Rectal smooth muscle tissue (tissue), 1 donor: ENCODE results near the gene TIGAR.

Source experiments
- H3K27ac ChIP-seq: one replicate; pipeline ENCODE4 v1.7.0; 2013; ENCODE audit warnings: low read depth, low read length, inconsistent platforms
- H3K27me3 ChIP-seq: one replicate; pipeline ENCODE4 v1.7.0; 2013; ENCODE audit warnings: low read length; ENCODE audit not compliant: control insufficient read depth, insufficient read depth
- H3K36me3 ChIP-seq: one replicate; pipeline ENCODE4 v1.7.0; 2013; ENCODE audit warnings: low read length; ENCODE audit not compliant: control insufficient read depth, insufficient read depth
- H3K4me1 ChIP-seq: one replicate; pipeline ENCODE4 v1.7.0; 2013; ENCODE audit warnings: low read length; ENCODE audit not compliant: control insufficient read depth, insufficient read depth
- H3K4me3 ChIP-seq: one replicate; pipeline ENCODE4 v1.7.0; 2013; ENCODE audit warnings: low read length
- H3K9ac ChIP-seq: one replicate; pipeline ENCODE4 v1.7.0; 2013; ENCODE audit warnings: low read length

TIGAR gene

DNA sequence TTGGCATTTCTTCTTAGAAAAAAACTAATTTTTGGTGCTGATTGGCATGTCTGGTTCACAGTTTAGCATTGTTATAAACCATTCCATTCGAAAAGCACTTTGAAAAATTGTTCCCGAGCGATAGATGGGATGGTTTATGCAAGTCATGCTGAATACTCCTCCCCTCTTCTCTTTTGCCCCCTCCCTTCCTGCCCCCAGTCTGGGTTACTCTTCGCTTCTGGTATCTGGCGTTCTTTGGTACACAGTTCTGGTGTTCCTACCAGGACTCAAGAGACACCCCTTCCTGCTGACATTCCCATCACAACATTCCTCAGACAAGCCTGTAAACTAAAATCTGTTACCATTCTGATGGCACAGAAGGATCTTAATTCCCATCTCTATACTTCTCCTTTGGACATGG, 20.1 kb upstream of the TIGAR start:
- Histone ChIP-seq H3K4me1 (peaks cover 19% of the 10 kb centered on the region), H3K36me3 (peaks cover 23% of the 10 kb centered on the region), H3K27me3 (no peaks in the 10 kb centered on the region), H3K9ac (no peak overlapping the region), H3K4me3 (no peak overlapping the region), H3K27ac (peak overlapping the region; percentile 16)

DNA sequence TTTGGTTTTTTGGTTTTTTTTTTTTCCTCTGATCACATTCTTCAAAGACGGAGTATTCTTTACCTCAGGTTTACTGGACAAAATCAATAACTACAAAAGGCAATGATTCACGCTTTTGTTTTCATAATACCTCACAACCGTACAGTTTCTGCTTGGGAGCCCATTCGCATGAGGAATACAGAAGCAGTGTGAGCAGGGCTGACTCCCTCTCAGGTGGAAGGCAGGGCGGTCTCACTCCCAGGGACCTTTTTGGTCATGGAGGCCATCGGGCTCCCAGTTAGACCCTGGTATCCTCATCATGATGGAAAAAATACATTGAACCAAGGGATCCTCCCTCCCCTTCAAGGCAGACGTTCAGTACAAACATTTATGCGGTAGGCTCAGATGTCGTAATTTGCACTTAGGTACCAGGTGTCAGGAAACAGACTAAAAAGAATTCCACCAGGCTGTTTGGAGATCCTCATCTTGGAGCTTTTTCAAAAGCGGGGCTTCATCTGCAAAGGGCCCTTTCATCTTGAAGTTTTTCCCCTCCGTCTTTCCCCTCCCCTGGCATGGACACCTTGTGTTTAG, 19.0 kb upstream of the TIGAR start:
- no peak overlapping the region for H3K4me3 ChIP-seq
- no peak overlapping the region for H3K9ac ChIP-seq
- no peaks in the 10 kb centered on the region for H3K27me3 ChIP-seq
- H3K36me3 ChIP-seq = peaks cover 17% of the 10 kb centered on the region
- H3K4me1 ChIP-seq = peaks cover 19% of the 10 kb centered on the region
- H3K27ac ChIP-seq = peak overlapping the region; percentile 64

DNA sequence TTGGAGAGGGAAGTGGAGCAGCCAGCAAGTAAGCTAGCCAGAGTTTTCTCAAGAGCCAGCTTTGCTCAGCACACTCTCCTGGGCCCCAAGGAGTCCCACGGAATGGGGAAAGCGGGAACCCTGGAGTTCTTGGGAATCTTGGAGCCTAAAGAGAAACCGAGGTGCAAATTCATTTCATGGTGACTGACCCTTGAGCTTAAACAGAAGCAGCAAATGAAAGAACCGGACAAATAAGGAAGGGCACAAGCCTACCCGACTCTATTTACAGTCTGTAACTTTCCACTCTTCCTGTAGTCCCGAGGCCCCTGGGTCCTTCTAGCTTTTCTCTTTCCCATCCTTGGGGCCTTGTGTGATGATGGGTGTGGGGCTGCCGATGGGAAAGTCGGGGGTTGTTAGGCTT, 18.1 kb upstream of the TIGAR start:
- H3K27ac ChIP-seq = peak overlapping the region; percentile 64
- no peak overlapping the region for H3K9ac ChIP-seq
- H3K4me1 ChIP-seq = peaks cover 19% of the 10 kb centered on the region
- H3K36me3 ChIP-seq = peaks cover 14% of the 10 kb centered on the region
- H3K4me3 ChIP-seq = no peak overlapping the region
- no peaks in the 10 kb centered on the region for H3K27me3 ChIP-seq

DNA sequence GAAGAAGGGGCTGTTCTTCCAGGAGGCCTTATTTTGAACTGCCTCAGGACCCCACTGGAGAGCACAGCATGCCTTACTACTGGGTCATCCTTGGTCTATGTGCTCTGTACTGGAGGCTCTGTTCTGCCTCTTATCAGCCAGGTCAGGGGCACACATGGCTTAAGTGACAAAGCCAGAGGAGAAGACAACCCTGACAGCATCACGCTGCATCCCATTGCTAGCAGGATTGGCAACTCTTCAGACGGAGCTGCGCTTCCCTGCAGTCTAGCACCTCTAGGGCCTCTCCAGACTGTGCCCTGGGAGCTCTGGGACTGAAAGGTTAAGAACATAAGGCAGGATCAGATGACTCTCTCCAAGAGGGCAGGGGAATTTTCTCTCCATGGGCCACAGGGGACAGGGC, 17.3 kb upstream of the TIGAR start:
- Histone ChIP-seq H3K27me3 (no peaks in the 10 kb centered on the region), H3K4me3 (no peak overlapping the region), H3K27ac (peak overlapping the region; percentile 64), H3K4me1 (peaks cover 24% of the 10 kb centered on the region), H3K36me3 (peaks cover 14% of the 10 kb centered on the region), H3K9ac (no peak overlapping the region)

DNA sequence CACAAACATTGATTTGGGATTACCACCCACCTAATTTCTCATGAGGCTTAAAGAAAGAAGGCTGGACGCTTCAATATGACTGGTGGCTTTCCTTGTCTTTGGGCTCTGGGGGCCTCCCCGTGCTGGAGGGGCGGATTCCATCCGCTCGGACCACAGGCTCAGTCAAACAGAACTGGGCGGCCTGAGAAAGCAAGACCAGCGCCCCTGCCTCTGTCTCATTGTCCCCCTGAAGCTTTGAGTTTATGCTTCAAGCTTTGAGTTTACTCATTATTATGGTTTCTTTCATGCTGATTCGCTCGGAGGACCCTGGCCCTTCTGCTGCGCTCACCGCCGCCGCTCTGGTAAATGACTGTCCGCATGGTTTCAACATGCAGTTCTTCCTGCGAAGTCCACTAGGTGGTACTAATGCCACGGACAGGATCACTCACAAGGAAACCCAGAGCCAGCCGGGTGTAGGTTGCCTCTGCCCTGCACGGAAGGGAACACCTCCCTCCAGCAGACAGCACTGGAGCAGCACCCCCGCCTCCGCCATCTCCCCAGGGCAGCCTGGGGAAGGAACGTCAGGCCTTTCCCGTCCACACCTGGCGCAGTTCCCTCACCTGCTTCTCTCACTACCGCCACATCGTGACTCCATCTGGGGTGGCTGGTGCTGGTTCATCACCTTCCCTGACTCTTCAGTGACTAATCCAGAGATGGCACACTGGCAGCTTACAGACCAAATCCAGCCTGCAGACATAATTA, 13.2 kb upstream of the TIGAR start:
- Histone ChIP-seq H3K36me3 (peaks cover 3% of the 10 kb centered on the region), H3K27me3 (no peaks in the 10 kb centered on the region), H3K4me1 (peaks cover 18% of the 10 kb centered on the region), H3K9ac (no peak overlapping the region), H3K4me3 (peak overlapping the region; percentile 14), H3K27ac (peak overlapping the region; percentile 38)

DNA sequence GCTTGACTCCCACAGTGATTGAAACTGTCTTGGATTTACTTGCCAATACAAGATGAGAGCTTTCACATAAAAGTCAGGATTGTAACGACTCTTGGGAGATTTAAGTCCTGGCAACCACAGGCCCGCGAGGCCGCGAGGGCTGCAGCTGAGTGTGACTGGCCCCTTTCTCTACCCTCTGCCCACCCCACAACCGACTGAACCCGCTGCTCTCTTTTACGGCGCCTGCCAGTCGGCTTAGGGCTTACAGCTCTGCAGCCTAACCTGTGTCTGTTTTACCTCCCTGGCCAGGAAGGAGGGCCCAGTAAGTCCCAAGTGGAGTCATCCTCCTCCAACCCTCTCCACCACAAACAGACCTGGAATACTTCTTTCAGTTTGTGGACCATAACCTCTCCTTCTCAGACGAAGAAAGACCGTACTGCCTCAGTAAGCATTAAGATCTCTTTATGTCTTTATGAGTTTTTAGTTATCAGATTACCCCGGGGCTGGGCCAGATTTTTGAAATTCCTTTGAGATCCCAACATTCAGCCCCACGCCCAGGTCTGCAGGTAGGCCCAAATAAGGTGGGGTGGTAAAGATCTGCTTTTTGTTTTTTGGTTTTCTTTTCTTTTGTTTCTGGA, 12.6 kb upstream of the TIGAR start:
- H3K9ac ChIP-seq = no peak overlapping the region

DNA sequence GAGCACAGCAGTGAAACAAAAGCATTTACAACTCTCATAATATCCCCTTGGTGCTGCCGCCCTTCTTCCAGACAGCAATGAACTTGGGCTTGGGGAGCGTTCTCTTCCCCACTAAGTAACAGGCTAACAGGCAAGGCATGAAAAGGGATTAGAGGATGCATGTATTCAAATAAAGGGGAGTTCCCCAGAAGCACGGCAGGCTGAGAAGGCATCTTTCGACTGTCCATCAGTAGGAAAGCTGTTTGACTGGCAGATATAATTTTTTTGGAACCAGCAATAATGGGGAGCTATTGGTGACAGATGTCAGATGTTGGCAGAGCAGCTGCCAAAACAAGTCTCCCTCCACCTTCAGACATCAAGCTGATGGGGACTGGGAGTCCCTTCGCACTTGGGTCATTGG, 9.2 kb upstream of the TIGAR start:
- H3K9ac ChIP-seq = no peak overlapping the region
- H3K4me1 ChIP-seq = peaks cover 5% of the 10 kb centered on the region
- H3K36me3 ChIP-seq = no peaks in the 10 kb centered on the region
- no peak overlapping the region for H3K4me3 ChIP-seq
- H3K27me3 ChIP-seq = no peaks in the 10 kb centered on the region
- no peak overlapping the region for H3K27ac ChIP-seq

More for the DNA sequence above, 12.6 kb upstream of the TIGAR start:
- H3K27ac ChIP-seq = peak overlapping the region; percentile 38
- H3K27me3 ChIP-seq = no peaks in the 10 kb centered on the region
- peak overlapping the region; percentile 14 for H3K4me3 ChIP-seq
- peaks cover 3% of the 10 kb centered on the region for H3K36me3 ChIP-seq
- peaks cover 17% of the 10 kb centered on the region for H3K4me1 ChIP-seq

DNA sequence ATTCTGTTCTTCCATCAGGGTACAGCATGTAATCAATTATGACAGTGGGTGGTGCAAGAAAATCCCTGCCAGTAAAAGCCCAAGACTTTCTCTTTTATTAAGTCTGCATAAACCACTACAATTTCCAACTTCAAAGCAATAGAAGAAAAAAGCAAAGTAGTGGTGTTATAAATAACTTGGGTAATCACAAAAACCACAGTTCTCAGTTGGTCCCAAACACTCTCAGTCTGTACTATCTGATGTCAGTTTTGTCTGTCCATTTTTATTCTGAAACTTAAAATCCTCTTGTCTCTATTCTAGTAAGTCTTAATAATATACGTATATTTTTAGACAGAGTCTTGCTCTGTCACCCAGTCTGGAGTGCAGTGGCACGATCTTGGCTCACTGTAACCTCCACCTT, 8.8 kb upstream of the TIGAR start:
- no peaks in the 10 kb centered on the region for H3K27me3 ChIP-seq
- no peak overlapping the region for H3K27ac ChIP-seq
- no peaks in the 10 kb centered on the region for H3K36me3 ChIP-seq
- H3K4me3 ChIP-seq = no peak overlapping the region
- no peak overlapping the region for H3K9ac ChIP-seq
- peaks cover 5% of the 10 kb centered on the region for H3K4me1 ChIP-seq

DNA sequence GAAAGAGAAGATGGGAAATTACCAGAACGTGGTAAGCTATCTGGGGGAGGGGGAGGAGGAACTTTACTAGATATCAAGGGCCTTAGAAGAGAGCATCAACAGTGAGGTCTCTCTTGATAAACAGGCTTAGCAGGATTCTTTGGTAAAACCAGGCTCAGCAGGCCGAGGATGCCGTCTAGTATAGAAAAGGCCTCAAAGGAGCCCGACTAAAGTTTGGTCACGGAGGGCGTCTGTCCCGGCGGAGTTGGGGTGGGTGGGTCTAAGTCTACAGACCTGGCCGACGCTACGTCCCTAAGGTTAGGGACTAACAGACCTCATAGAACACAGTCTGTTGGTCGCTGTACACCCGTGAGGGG, 538 bp upstream of the TIGAR start:
- H3K27ac ChIP-seq = peak overlapping the region; percentile 95
- H3K4me3 ChIP-seq = peak overlapping the region; percentile 93
- H3K36me3 ChIP-seq = no peaks in the 10 kb centered on the region
- peaks cover 6% of the 10 kb centered on the region for H3K4me1 ChIP-seq
- H3K9ac ChIP-seq = peak overlapping the region; percentile 77
- no peaks in the 10 kb centered on the region for H3K27me3 ChIP-seq

DNA sequence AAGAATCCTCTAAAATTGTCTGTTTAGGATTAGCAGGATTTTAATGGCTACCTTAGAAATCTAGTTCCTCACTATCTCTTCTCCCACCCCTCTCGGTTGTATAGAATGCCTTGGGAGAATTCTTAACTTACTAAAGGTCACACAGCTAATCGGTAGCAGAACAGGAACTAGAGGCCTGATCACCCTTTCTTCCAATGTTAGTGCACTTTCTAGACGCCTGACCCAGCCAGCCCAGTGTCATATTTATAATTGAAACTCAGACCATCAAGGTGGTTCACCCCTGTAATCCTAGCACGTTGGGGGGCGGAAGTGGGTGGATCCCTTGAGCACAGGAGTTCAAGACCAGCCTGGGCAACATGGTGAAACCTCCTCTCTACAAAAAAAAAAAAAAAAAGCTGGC, 1.7 kb downstream of the TIGAR start:
- Histone ChIP-seq H3K4me3 (no peak overlapping the region), H3K4me1 (peaks cover 8% of the 10 kb centered on the region), H3K9ac (no peak overlapping the region), H3K36me3 (no peaks in the 10 kb centered on the region), H3K27me3 (no peaks in the 10 kb centered on the region), H3K27ac (no peak overlapping the region)

DNA sequence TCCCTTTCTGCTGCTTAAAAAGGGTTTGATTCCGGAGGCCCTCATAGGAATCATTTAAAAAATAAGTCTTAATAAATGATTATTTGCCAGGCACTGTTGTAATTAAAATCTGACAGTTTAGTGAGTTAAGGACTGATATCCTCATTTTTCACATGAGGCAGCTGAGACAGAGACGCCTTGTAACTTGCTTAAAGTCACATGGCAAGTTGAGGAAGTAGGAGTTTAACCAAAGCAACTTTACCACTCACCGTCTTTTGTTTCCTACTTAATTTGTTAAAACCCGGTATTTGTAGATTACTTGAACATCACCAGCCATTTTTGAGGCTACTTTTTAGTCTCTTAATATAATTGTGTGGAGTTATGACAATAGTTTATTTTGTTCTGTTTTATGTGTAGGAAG, 2.4 kb downstream of the TIGAR start:
- Histone ChIP-seq H3K36me3 (no peaks in the 10 kb centered on the region), H3K4me3 (no peak overlapping the region), H3K27ac (no peak overlapping the region), H3K27me3 (no peaks in the 10 kb centered on the region), H3K4me1 (peaks cover 8% of the 10 kb centered on the region), H3K9ac (no peak overlapping the region)

DNA sequence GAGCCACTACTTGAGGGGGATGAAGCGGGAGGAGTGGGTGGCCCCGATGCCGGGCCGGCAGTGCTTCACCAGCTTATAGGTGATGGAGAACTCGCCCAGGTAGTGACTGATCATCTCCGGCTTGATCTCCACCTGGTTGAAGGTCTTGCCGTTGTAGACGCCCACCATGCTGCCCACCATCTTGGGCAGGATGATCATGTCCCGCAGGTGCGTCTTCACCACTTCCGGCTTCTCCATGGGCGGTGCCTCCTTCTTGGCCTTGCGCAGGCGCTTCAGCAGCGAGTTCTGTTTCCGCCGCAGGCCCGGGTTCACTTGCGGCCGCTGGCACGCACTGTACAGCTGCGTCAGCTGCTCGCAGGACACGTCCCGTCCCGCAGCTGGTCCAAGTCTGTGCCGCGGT, 3.4 kb downstream of the TIGAR start:
- no peak overlapping the region for H3K9ac ChIP-seq
- no peaks in the 10 kb centered on the region for H3K27me3 ChIP-seq
- peaks cover 8% of the 10 kb centered on the region for H3K4me1 ChIP-seq
- no peak overlapping the region for H3K27ac ChIP-seq
- H3K4me3 ChIP-seq = no peak overlapping the region
- no peaks in the 10 kb centered on the region for H3K36me3 ChIP-seq

DNA sequence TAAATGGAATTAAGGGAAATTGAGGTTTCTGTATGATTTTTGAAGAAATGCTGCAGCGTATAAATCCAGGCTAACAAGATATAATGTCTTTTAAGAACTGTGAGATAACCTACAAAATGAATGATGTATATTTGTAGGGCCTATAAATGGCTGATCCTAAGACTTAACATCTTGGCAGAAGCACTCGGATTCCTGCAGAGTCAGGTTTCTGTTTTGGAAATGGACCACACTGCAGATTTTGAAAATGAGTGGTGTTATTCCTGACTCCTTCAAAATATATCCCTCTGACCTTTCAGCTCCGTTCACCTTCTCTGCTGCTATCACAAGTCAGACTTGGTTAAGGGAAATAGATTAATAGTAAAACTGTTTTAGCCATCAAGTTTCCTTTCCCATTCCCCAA, 5.0 kb downstream of the TIGAR start:
- peaks cover 2% of the 10 kb centered on the region for H3K4me1 ChIP-seq
- H3K27me3 ChIP-seq = no peaks in the 10 kb centered on the region
- H3K9ac ChIP-seq = no peak overlapping the region
- no peak overlapping the region for H3K27ac ChIP-seq
- no peak overlapping the region for H3K4me3 ChIP-seq
- H3K36me3 ChIP-seq = peaks cover 3% of the 10 kb centered on the region
